HG03103 (cell line): ENCODE data around the gene TWNK.
"Not testable (repeated sequence)": the region's sequence is repeated elsewhere in the genome, so short reads cannot be mapped to it uniquely, and the experiment has no call there.

ENCODE experiments used
- ATAC-seq: cut with Tn5 transposase; IDR thresholded peaks from one replicate; pipeline ENCODE4 v1.9.1; 2021; ENCODE audit warnings: low read depth; ENCODE audit not compliant: unreplicated experiment

Gene TWNK

GRCh38 chr10:101027106-101027720 lies 39.9 kb downstream of the TWNK start:
- ATAC-seq: no peak

- ATAC-seq: no peak
Observed at GRCh38 chr10:101028446-101029337, 41.3 kb downstream of the TWNK start.

GRCh38 chr10:101029520-101030295 lies 42.4 kb downstream of the TWNK start:
- no peak for ATAC-seq

GRCh38 chr10:101030496-101031127 lies 43.3 kb downstream of the TWNK start:
- no peak for ATAC-seq

- peak; percentile 88 for ATAC-seq
Observed at GRCh38 chr10:101031128-101031795, 43.9 kb downstream of the TWNK start, which contains the start of the genes PDZD7 and SFXN3. Gene PDZD7, minus strand, starts transcription at chr10:101031129. Its CDS starts 910 bp downstream, at chr10:101030219. Gene SFXN3, plus strand, starts transcription at chr10:101031234. Its CDS starts 3,461 bp downstream, at chr10:101034695.

GRCh38 chr10:101031796-101032636 lies 44.7 kb downstream of the TWNK start:
- ATAC-seq: no peak

- ATAC-seq: no peak
Observed at GRCh38 chr10:101032637-101033224, 45.4 kb downstream of the TWNK start.

- ATAC-seq: no peak
Observed at GRCh38 chr10:101033276-101033675, 45.9 kb downstream of the TWNK start.

GRCh38 chr10:101034404-101034803 lies 47.1 kb downstream of the TWNK start:
- ATAC-seq: not testable (repeated sequence)

- no peak for ATAC-seq
Observed at GRCh38 chr10:101035314-101035713, 48.0 kb downstream of the TWNK start.

GRCh38 chr10:101035916-101036702 lies 48.8 kb downstream of the TWNK start:
- no peak for ATAC-seq

- no peak for ATAC-seq
Observed at GRCh38 chr10:101036726-101037125, 49.4 kb downstream of the TWNK start.

GRCh38 chr10:101038484-101038883 lies 51.1 kb downstream of the TWNK start:
- ATAC-seq: no peak

GRCh38 chr10:101040061-101040460 lies 52.7 kb downstream of the TWNK start:
- no peak for ATAC-seq

GRCh38 chr10:101040851-101041250 lies 53.5 kb downstream of the TWNK start:
- no peak for ATAC-seq

- ATAC-seq: no peak
Observed at GRCh38 chr10:101041252-101041761, 54.0 kb downstream of the TWNK start.

GRCh38 chr10:101042118-101042517 lies 54.8 kb downstream of the TWNK start:
- no peak for ATAC-seq
